Heart right ventricle (tissue), 16 donors: ENCODE results near the gene MAPRE3. TPM values are rescaled to one million over a fixed set of nuclear protein-coding genes. Genes with fewer than 3 reads are reported as not detected.

Source experiments
- ATAC-seq, 8 donors: fragments of 200-7000 bp; cut with Tn5 transposase; one replicate each; pipeline ENCODE4 v1.9.1; 2020; ENCODE audit warnings: mild to moderate bottlenecking in 8 of 8, moderate library complexity in 8 of 8, moderate number of reproducible peaks in 1 of 8
- DNase-seq, 2 donors: peaks; one replicate each; pipeline ENCODE4 v3.0.0-alpha.2; 2020
- H3K27ac ChIP-seq, 10 donors: fragments of 200-600 bp; sonication (generic) in 2 of 10; one replicate each; pipeline versions ENCODE4 v1.5.0 to v1.8.0; 2020 to 2022; ENCODE audit warnings: mild to moderate bottlenecking in 3 of 10
- H3K27me3 ChIP-seq, 7 donors: fragments of 200-600 bp; one replicate each; pipeline ENCODE4 v1.8.0; 2021 to 2022; ENCODE audit warnings: mild to moderate bottlenecking in 2 of 7
- H3K36me3 ChIP-seq, 9 donors: fragments of 200-600 bp; sonication (generic) in 1 of 9; one replicate each; pipeline versions ENCODE4 v1.5.0 to v1.8.0; 2020 to 2022; ENCODE audit warnings: mild to moderate bottlenecking in 2 of 9
- H3K4me1 ChIP-seq, 9 donors: fragments of 200-600 bp; sonication (generic) in 1 of 9; one replicate each; pipeline versions ENCODE4 v1.5.0 to v1.8.0; 2020 to 2022; ENCODE audit warnings: mild to moderate bottlenecking in 4 of 9
- H3K4me3 ChIP-seq, 10 donors: fragments of 200-600 bp; sonication (generic) in 2 of 10; one replicate each; pipeline versions ENCODE4 v1.5.0 to v1.8.0; 2020 to 2022; ENCODE audit warnings: mild to moderate bottlenecking in 7 of 10, moderate library complexity in 2 of 10
- H3K9me3 ChIP-seq, 11 donors: fragments of 200-600 bp in 10 of 11; sonication (generic) in 2 of 11; one replicate each; pipeline versions ENCODE4 v1.5.0 to v1.8.0; 2013 to 2022; ENCODE audit warnings: mild to moderate bottlenecking in 2 of 11, control low read depth in 1 of 11, moderate library complexity in 1 of 11
- CTCF ChIP-seq, 9 donors: fragments of 200-600 bp; sonication (generic) in 2 of 9; IDR thresholded peaks; one replicate each; pipeline versions ENCODE4 v1.5.0 to v1.8.0; 2021 to 2022; ENCODE audit warnings: antibody characterized with exemption in 9 of 9, mild to moderate bottlenecking in 5 of 9, moderate library complexity in 1 of 9
- WGBS, 2 donors: extraction: QIAGEN DNeasy Blood & Tissue Kit; methylation state at CpG; one replicate each; pipeline ENCODE4 v1.1.7; 2013; ENCODE audit warnings: inconsistent platforms in 1 of 2; 5-methylcytosine and 5-hydroxymethylcytosine counted together
- intact Hi-C, 10 donors: fragments of 100-400 bp; cut with DNase I; formaldehyde crosslinking; loops; one replicate each; pipeline versions ENCODE4 v1.11.1 to v1.14.2; 2022
- polyA plus RNA-seq, 2 donors: library from polyadenylated mRNA; stranded (reverse); fragments of 200-250 nt; gene quantifications; one replicate each; pipeline ENCODE4 v1.2.3, GENCODE V29; 2013
- total RNA-seq, 10 donors: library from RNA; stranded (reverse); fragmentation: NEBNext Ultra II Directional in 3 of 10; extraction: Animal tissue kit (Norgen Biotek cat#: 25700) in 3 of 10; gene quantifications; one replicate each; pipeline versions ENCODE4 v1.2.1 to v1.2.4, GENCODE V29; 2021 to 2023
- donor health status: Arrhythmogenic right ventricular cardiomyopathy.
- donor health status: ischemic (EF 13 %, LVEDD 7.1; RV severe dilation, severe dysfunction).
- donor health status: healthy with polysubstance abuse.
- donor health status: DM: no; HTN: yes; CAD: no.
- donor health status: DM: no; HTN: no; CAD: no.
- donor health status: ischemic (EF 25% LVEDD 6.9; RV normal size, moderate dysfunction).
- donor health status: ischemic (EF 25% LVEDD 5.7; RV mildly dilated, moderate dysfunction).
- donor health status: healthy.
- donor health status: DM: yes; HTN: yes; CAD: no.
- donor health status: Ischemic cardiomyopathy.
- donor health status: ischemic (EF 35%, LVEDD 5.7; RV mildly dilated, moderate dysfunction).
- donor health status: nonischemic (EF 11% LVEDD 7.7; RV severe dilation, severe dysfunction).
- donor health status: DM: yes; HTN: yes; CAD: no.
- donor health status: PGD.
- donor health status: ischemic (EF 29% LVEDD 5.4; RV normal size, mild dysfunction).
- donor health status: nonischemic (EF 23%, LVEDD 6.1; RV moderate dilation, normal function).

Gene MAPRE3
- total and polyA plus RNA-seq, 12 donors = 23.0 to 68.8 (median 47.2) TPM

- Histone ChIP-seq H3K4me3 (no peak overlapping the region), H3K27me3 (no peaks in the 10 kb centered on the region), H3K4me1 (peaks cover 0 to 7% (median 0%) of the 10 kb centered on the region in 9 donors), H3K9me3 (no peaks in the 10 kb centered on the region), H3K27ac (no peak overlapping the region), H3K36me3 (peaks cover 0 to 64% (median 41%) of the 10 kb centered on the region in 9 donors)
- DNase-seq (no peak), ATAC-seq (peak in 1 of 8 donors; percentile 18)
- intact Hi-C loops = no loop called here
- no peak for TF ChIP-seq CTCF (IDR thresholded peaks at IDR 0.05)
- 77 to 79% methylated on average over 10 of the region's 10 CpGs for WGBS, 2 donors
Observed at GRCh38 chr2:27042159-27042661, 71.8 kb downstream of the MAPRE3 start.

GRCh38 chr2:27042985-27043634, 72.7 kb downstream of the MAPRE3 start:
- no peak overlapping the region for H3K4me3 ChIP-seq
- no peaks in the 10 kb centered on the region for H3K9me3 ChIP-seq
- peaks cover 0 to 55% (median 32%) of the 10 kb centered on the region in 9 donors for H3K36me3 ChIP-seq
- TF ChIP-seq CTCF (IDR thresholded peaks at IDR 0.05) = no peak
- 91 to 92% methylated on average over 7 of the region's 7 CpGs for WGBS, 2 donors
- H3K27me3 ChIP-seq = no peaks in the 10 kb centered on the region
- peaks cover 0 to 7% (median 0%) of the 10 kb centered on the region in 9 donors for H3K4me1 ChIP-seq
- H3K27ac ChIP-seq = no peak overlapping the region
- DNase-seq (no peak), ATAC-seq (no peak)
- intact Hi-C loops = no loop called here

- peak in 1 of 2 donors; percentile 37 for DNase-seq
- Histone ChIP-seq H3K27me3 (no peaks in the 10 kb centered on the region), H3K4me1 (peaks cover 7 to 22% (median 16%) of the 10 kb centered on the region in 9 donors), H3K27ac (peak overlapping the region; percentile 15 to 92 (median 88)), H3K9me3 (no peaks in the 10 kb centered on the region), H3K4me3 (peak overlapping the region; percentile 78 to 97 (median 94)), H3K36me3 (peaks cover 0 to 18% (median 8%) of the 10 kb centered on the region in 9 donors)
- intact Hi-C loops = loop anchor here in 6 of 10 donors (1.0 to 5.0 kb wide), 4 partner anchors 21 to 38 kb away; partner anchors contain the start of genes KHK (in 6 of the 6) and OST4 (in 2 of the 6)
- 8 to 9% methylated on average over 52 of the region's 52 CpGs for WGBS, 2 donors
- no peak for TF ChIP-seq CTCF (IDR thresholded peaks at IDR 0.05)
- peak; percentile 14 to 49 (median 22) for ATAC-seq
Observed at GRCh38 chr2:27049422-27050280, 79.2 kb downstream of the MAPRE3 start.
